Measurements from ENCODE around the gene IDI1. TPM values are rescaled to one million over a fixed set of nuclear protein-coding genes. Genes with fewer than 3 reads are reported as not detected.

The IDI1 gene
- total and polyA plus RNA-seq, 2 of the 4 experiments (the other 2 are of a cell fraction): 27.3 to 27.4 TPM

DNA sequence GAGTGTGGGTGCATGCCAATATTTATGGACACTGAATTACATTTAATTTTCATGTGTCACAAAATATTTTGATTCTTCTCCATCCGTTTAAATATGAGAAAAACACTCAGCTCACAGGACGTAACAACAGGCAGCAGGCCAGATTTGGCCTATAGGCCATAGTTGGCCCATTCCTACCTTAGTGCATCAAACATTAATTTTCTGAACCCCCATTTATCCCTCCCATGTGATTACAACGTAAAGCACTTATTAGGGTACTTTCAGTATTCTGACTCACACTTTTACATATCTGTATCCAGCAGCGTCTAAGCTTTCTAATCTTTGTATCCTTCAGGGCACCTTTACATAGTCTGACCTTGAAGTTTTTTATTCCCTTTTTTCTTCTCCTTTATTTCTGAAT, 4.0 kb downstream of the IDI1 start:
- Histone ChIP-seq H3K18ac (ENCODE audit: low read depth, low read length) (no peak overlapping the region), H3K4me1 (ENCODE audit: control insufficient read depth, insufficient read depth, low read length) (peaks cover 2% of the 10 kb centered on the region; the same call in 1 of the 2 replicates), H3K4me3 (ENCODE audit: insufficient read depth, low read depth, low read length) (no peak overlapping the region), H2BK120ac (ENCODE audit: low read depth, low read length) (no peak overlapping the region), H2BK5ac (ENCODE audit: low read depth, low read length, poor library complexity, severe bottlenecking) (no peak overlapping the region), H2AFZ (replicated peaks; ENCODE audit: low read length, poor library complexity) (no peak overlapping the region), H4K91ac (ENCODE audit: insufficient read depth, low read depth, low read length) (no peak overlapping the region), H2AK9ac (replicated peaks; ENCODE audit: low read depth, low read length, poor library complexity) (no peak overlapping the region), H3K14ac (replicated peaks; ENCODE audit: low read depth, low read length) (no peak overlapping the region), H4K8ac (ENCODE audit: low read depth in 2 of 2, low read length in 2 of 2) (no peak overlapping the region), H3K9me3 (ENCODE audit: control insufficient read depth, insufficient read depth, low read length) (no peaks in the 10 kb centered on the region), H3K4ac (ENCODE audit: low read depth, low read length) (no peak overlapping the region), H3K27ac (ENCODE audit: insufficient read depth, low read length) (no peak overlapping the region), H2BK15ac (ENCODE audit: low read depth, low read length) (no peak overlapping the region), H2AK5ac (ENCODE audit: low read depth, low read length) (no peak overlapping the region), H2BK20ac (ENCODE audit: low read depth, low read length) (no peak overlapping the region), H3K56ac (ENCODE audit: extremely low read depth, insufficient read depth, low read length) (no peak overlapping the region), H4K20me1 (ENCODE audit: insufficient read depth, low read length) (peaks cover 34% of the 10 kb centered on the region), H3K9me1 (ENCODE audit: insufficient read depth, low read length) (peaks cover 8% of the 10 kb centered on the region; the same call in 1 of the 2 replicates), H3K23ac (ENCODE audit: low read depth, low read length) (no peak overlapping the region), H4K5ac (ENCODE audit: low read depth, low read length) (no peak overlapping the region), H3K9ac (ENCODE audit: low read depth, low read length) (no peak overlapping the region), H3K27me3 (ENCODE audit: control insufficient read depth, insufficient read depth, low read length) (no peaks in the 10 kb centered on the region), H3K4me2 (ENCODE audit: low read depth, low read length) (no peak overlapping the region), H3K79me1 (ENCODE audit: low read depth in 1 of 2, low read length in 2 of 2) (peaks cover 18 to 52% of the 10 kb centered on the region in 2 experiments), H3K36me3 (ENCODE audit: control insufficient read depth, insufficient read depth, low read length) (peaks cover 11% of the 10 kb centered on the region)
- TF ChIP-seq RCOR1 (IDR thresholded peaks at IDR 0.05; ENCODE audit: insufficient replicate concordance, low read length) (no peak), POLR2A (IDR thresholded peaks at IDR 0.05; ENCODE audit: low read depth, low read length) (peak; percentile 48; the same call in 1 of the 2 replicates), RFX5 (IDR thresholded peaks at IDR 0.05; ENCODE audit: low read depth, low read length) (no peak)
- in situ Hi-C loops (cut with MboI; ENCODE audit: low sequenced_read_pairs) (no loop called here), dilution Hi-C loops (cut with HindIII; ENCODE audit: low sequenced_read_pairs, unreplicated experiment) (no loop called here), intact Hi-C loops (cut with micrococcal nuclease) (no loop called here)
- WGBS, 2 experiments (ENCODE audit: extremely low coverage in 2 of 2, insufficient read length in 1 of 2): 0% methylated on average over 1 of the region's 4 CpGs; no CpG with 5 or more reads in 1 of the 2 experiments
- ChIA-PET POLR2A (ENCODE audit: unreplicated experiment) (no interaction called here), CTCF (interaction anchor here (0.6 kb wide), 1 partner anchor 8 kb away, joined by 4 read pairs; no protein-coding TSS in a partner anchor)
- no peak for ATAC-seq (ENCODE audit: low read depth)
- DNase-seq: no peak
- BruUV-seq (replicated peaks): no TSS peak
